WTC11 (cell line): ENCODE results near the gene APOL1. TPM values are rescaled to one million over a fixed set of nuclear protein-coding genes. Genes with fewer than 3 reads are reported as not detected.

Source experiments
- ATAC-seq: fragments of 200-7000 bp; cut with Tn5 transposase; 2 replicates; pipeline ENCODE4 v1.10.0; 2021; ENCODE audit warnings: mild to moderate bottlenecking, moderate library complexity
- CTCF ChIA-PET: fragments of 300-600 bp; sonication (Branson Sonifier 250); formaldehyde crosslinking; loops from one replicate; lab custom pipeline; 2021; ENCODE audit warnings: antibody characterized with exemption; lab: Charles Lee
- POLR2A ChIA-PET: fragments of 350-600 bp; sonication (Branson Sonifier 250); formaldehyde crosslinking; loops from one replicate; lab custom pipeline; 2021; ENCODE audit warnings: antibody characterized with exemption; lab: Charles Lee
- DNase-seq: peaks from one replicate; pipeline ENCODE4 v3.0.0; 2021; ENCODE audit warnings: low spot score
- H3K27ac Mint-ChIP-seq: 2 replicates; pipeline ENCODE4 v1.8.0; 2021; ENCODE audit warnings: mixed read lengths
- H3K27me3 Mint-ChIP-seq: 2 replicates; pipeline ENCODE4 v1.8.0; 2021; ENCODE audit warnings: low read depth, mild to moderate bottlenecking, moderate library complexity, mixed read lengths
- H3K36me3 Mint-ChIP-seq: 2 replicates; pipeline ENCODE4 v1.8.0; 2021; ENCODE audit warnings: mixed read lengths
- H3K4me1 Mint-ChIP-seq: 2 replicates; pipeline ENCODE4 v1.8.0; 2022; ENCODE audit warnings: mixed read lengths
- H3K4me3 Mint-ChIP-seq: 2 replicates; pipeline ENCODE4 v1.8.0; 2021; ENCODE audit warnings: mild to moderate bottlenecking, moderate library complexity, mixed read lengths
- H3K9me3 Mint-ChIP-seq: 2 replicates; pipeline ENCODE4 v1.8.0; 2021; ENCODE audit warnings: mixed read lengths
- ATF1 ChIP-seq: sonication (generic); formaldehyde crosslinking; IDR thresholded peaks from 2 replicates; pipeline ENCODE4 v1.8.1; 2023; ENCODE audit warnings: mild to moderate bottlenecking, moderate library complexity, missing genetic modification reagents
- CBFB ChIP-seq: sonication (generic); formaldehyde crosslinking; IDR thresholded peaks from 2 replicates; pipeline ENCODE4 v1.8.1; 2022; ENCODE audit warnings: mild to moderate bottlenecking, low read depth, missing genetic modification reagents
- ESRRA ChIP-seq: sonication (generic); formaldehyde crosslinking; IDR thresholded peaks from 2 replicates; pipeline ENCODE4 v1.8.1; 2022; ENCODE audit warnings: mild to moderate bottlenecking, missing genetic modification reagents, borderline replicate concordance
- ETV6 ChIP-seq: sonication (generic); formaldehyde crosslinking; IDR thresholded peaks from 2 replicates; pipeline ENCODE4 v1.8.1; 2022; ENCODE audit warnings: mild to moderate bottlenecking, missing genetic modification reagents
- FOXP1 ChIP-seq: sonication (generic); formaldehyde crosslinking; IDR thresholded peaks from 2 replicates; pipeline ENCODE4 v1.8.0; 2022; ENCODE audit warnings: missing genetic modification reagents, mild to moderate bottlenecking, moderate library complexity, borderline replicate concordance
- GABPB1 ChIP-seq: sonication (generic); formaldehyde crosslinking; IDR thresholded peaks from 2 replicates; pipeline ENCODE4 v1.8.1; 2023; ENCODE audit warnings: mild to moderate bottlenecking, missing genetic modification reagents
- KAT7 ChIP-seq: sonication (generic); formaldehyde crosslinking; IDR thresholded peaks from 2 replicates; pipeline ENCODE4 v1.8.1; 2023; ENCODE audit warnings: missing genetic modification reagents, mild to moderate bottlenecking, borderline replicate concordance
- NR1H2 ChIP-seq: sonication (generic); formaldehyde crosslinking; IDR thresholded peaks from 2 replicates; pipeline ENCODE4 v1.9.0; 2021; ENCODE audit warnings: mild to moderate bottlenecking, moderate library complexity, missing genetic modification reagents
- NR3C1 ChIP-seq: sonication (generic); formaldehyde crosslinking; conservative IDR thresholded peaks from 2 replicates; pipeline ENCODE4 v1.8.1; 2023; ENCODE audit warnings: low read depth, mild to moderate bottlenecking, missing genetic modification reagents
- OVOL2 ChIP-seq: fragments of 250-450 bp; sonication (Bioruptor Pico); IDR thresholded peaks from 2 replicates; pipeline ENCODE4 v1.9.0; 2021; ENCODE audit warnings: mild to moderate bottlenecking, borderline replicate concordance
- RELA ChIP-seq: sonication (generic); formaldehyde crosslinking; IDR thresholded peaks from 2 replicates; pipeline ENCODE4 v1.8.1; 2022; ENCODE audit warnings: missing genetic modification reagents, mild to moderate bottlenecking, borderline replicate concordance
- SP1 ChIP-seq: sonication (generic); formaldehyde crosslinking; conservative IDR thresholded peaks from 2 replicates; pipeline ENCODE4 v1.8.1; 2022; ENCODE audit warnings: missing genetic modification reagents
- TCF7 ChIP-seq: sonication (generic); formaldehyde crosslinking; IDR thresholded peaks from 2 replicates; pipeline ENCODE4 v1.8.0; 2022; ENCODE audit warnings: mild to moderate bottlenecking, low read depth, missing genetic modification reagents, moderate library complexity
- TEAD4 ChIP-seq: sonication (generic); formaldehyde crosslinking; IDR thresholded peaks from 2 replicates; pipeline ENCODE4 v1.8.0; 2022; ENCODE audit warnings: mild to moderate bottlenecking, missing genetic modification reagents
- ZBTB21 ChIP-seq: sonication (generic); formaldehyde crosslinking; IDR thresholded peaks from 2 replicates; pipeline ENCODE4 v1.8.1; 2023; ENCODE audit warnings: mild to moderate bottlenecking, missing genetic modification reagents, borderline replicate concordance
- ZNF138 ChIP-seq: sonication (generic); formaldehyde crosslinking; conservative IDR thresholded peaks from 2 replicates; pipeline ENCODE4 v1.8.1; 2022; ENCODE audit warnings: mild to moderate bottlenecking, moderate library complexity, missing genetic modification reagents
- ZNF416 ChIP-seq: fragments of 250-450 bp; sonication (Bioruptor Pico); IDR thresholded peaks from 2 replicates; pipeline ENCODE4 v1.9.0; 2021; ENCODE audit warnings: mild to moderate bottlenecking, inconsistent platforms
- ZNF671 ChIP-seq: fragments of 250-450 bp; sonication (Bioruptor Pico); IDR thresholded peaks from 2 replicates; pipeline ENCODE4 v1.8.0; 2021; ENCODE audit warnings: mild to moderate bottlenecking
- total RNA-seq: library from RNA; stranded (reverse); gene quantifications from 3 replicates; pipeline ENCODE4 v1.2.3, GENCODE V29; 2021
- TF ChIP-seq, protein P1 (sequence below): fragments of 250-450 bp; sonication (Bioruptor Pico); IDR thresholded peaks from 2 replicates; pipeline ENCODE4 v1.9.0; 2021; ENCODE audit warnings: moderate library complexity, mild to moderate bottlenecking, inconsistent platforms, borderline replicate concordance
- TF ChIP-seq, protein P2 (sequence below): sonication (generic); formaldehyde crosslinking; IDR thresholded peaks from 2 replicates; pipeline ENCODE4 v1.8.1; 2023; ENCODE audit warnings: mild to moderate bottlenecking, missing genetic modification reagents
- TF ChIP-seq, protein P3 (sequence below): sonication (generic); formaldehyde crosslinking; IDR thresholded peaks from 2 replicates; pipeline ENCODE4 v1.8.0; 2023; ENCODE audit warnings: mild to moderate bottlenecking, missing genetic modification reagents
- TF ChIP-seq, protein P4 (sequence below): sonication (generic); formaldehyde crosslinking; IDR thresholded peaks from 2 replicates; pipeline ENCODE4 v1.8.0; 2022; ENCODE audit warnings: missing genetic modification reagents

APOL1 gene
- total RNA-seq, 1 experiment from 2014 or later, result 0.35 TPM

DNA sequence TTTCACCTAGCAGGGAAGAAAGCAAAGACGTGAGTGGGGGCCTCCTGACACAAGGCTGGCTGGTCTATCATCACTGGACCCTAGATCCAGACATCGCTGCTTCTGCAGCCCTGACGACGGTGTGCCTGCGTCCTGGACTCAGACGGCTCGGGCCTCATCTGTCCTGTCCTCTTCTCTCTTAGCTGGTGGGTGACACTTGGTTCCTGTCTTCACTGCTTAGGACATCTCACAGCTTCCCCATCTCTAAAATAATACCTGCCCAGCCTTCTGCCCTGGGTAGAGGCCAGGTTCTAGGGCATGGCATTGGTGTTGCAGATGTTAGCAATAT is 41.3 kb downstream of the APOL1 start:
- no peak for ATAC-seq
- H3K27me3 Mint-ChIP-seq, result no peaks in the 10 kb centered on the region
- H3K4me1 Mint-ChIP-seq, result no peaks in the 10 kb centered on the region
- TF ChIP-seq ETV6 (CRISPR knock-in tag), result no peak
- TF ChIP-seq, protein P1, sequence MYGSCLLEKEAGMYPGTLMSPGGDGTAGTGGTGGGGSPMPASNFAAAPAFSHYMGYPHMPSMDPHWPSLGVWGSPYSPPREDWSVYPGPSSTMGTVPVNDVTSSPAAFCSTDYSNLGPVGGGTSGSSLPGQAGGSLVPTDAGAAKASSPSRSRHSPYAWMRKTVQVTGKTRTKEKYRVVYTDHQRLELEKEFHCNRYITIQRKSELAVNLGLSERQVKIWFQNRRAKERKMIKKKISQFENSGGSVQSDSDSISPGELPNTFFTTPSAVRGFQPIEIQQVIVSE (CRISPR knock-in tag), result no peak
- TF ChIP-seq, protein P2, sequence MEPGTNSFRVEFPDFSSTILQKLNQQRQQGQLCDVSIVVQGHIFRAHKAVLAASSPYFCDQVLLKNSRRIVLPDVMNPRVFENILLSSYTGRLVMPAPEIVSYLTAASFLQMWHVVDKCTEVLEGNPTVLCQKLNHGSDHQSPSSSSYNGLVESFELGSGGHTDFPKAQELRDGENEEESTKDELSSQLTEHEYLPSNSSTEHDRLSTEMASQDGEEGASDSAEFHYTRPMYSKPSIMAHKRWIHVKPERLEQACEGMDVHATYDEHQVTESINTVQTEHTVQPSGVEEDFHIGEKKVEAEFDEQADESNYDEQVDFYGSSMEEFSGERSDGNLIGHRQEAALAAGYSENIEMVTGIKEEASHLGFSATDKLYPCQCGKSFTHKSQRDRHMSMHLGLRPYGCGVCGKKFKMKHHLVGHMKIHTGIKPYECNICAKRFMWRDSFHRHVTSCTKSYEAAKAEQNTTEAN (CRISPR knock-in tag), result no peak
- TF ChIP-seq KAT7 (CRISPR knock-in tag), result no peak
- no peak for TF ChIP-seq ATF1
- TF ChIP-seq ZNF416, result no peak
- TF ChIP-seq RELA, result no peak
- TF ChIP-seq FOXP1, result no peak
- no peak for TF ChIP-seq ZBTB21 (CRISPR knock-in tag)
- TF ChIP-seq, protein P3, sequence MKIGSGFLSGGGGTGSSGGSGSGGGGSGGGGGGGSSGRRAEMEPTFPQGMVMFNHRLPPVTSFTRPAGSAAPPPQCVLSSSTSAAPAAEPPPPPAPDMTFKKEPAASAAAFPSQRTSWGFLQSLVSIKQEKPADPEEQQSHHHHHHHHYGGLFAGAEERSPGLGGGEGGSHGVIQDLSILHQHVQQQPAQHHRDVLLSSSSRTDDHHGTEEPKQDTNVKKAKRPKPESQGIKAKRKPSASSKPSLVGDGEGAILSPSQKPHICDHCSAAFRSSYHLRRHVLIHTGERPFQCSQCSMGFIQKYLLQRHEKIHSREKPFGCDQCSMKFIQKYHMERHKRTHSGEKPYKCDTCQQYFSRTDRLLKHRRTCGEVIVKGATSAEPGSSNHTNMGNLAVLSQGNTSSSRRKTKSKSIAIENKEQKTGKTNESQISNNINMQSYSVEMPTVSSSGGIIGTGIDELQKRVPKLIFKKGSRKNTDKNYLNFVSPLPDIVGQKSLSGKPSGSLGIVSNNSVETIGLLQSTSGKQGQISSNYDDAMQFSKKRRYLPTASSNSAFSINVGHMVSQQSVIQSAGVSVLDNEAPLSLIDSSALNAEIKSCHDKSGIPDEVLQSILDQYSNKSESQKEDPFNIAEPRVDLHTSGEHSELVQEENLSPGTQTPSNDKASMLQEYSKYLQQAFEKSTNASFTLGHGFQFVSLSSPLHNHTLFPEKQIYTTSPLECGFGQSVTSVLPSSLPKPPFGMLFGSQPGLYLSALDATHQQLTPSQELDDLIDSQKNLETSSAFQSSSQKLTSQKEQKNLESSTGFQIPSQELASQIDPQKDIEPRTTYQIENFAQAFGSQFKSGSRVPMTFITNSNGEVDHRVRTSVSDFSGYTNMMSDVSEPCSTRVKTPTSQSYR (CRISPR knock-in tag), result no peak
- TF ChIP-seq ZNF671 (CRISPR knock-in tag), result no peak
- no peak for TF ChIP-seq TEAD4 (CRISPR knock-in tag)
- TF ChIP-seq, protein P4, sequence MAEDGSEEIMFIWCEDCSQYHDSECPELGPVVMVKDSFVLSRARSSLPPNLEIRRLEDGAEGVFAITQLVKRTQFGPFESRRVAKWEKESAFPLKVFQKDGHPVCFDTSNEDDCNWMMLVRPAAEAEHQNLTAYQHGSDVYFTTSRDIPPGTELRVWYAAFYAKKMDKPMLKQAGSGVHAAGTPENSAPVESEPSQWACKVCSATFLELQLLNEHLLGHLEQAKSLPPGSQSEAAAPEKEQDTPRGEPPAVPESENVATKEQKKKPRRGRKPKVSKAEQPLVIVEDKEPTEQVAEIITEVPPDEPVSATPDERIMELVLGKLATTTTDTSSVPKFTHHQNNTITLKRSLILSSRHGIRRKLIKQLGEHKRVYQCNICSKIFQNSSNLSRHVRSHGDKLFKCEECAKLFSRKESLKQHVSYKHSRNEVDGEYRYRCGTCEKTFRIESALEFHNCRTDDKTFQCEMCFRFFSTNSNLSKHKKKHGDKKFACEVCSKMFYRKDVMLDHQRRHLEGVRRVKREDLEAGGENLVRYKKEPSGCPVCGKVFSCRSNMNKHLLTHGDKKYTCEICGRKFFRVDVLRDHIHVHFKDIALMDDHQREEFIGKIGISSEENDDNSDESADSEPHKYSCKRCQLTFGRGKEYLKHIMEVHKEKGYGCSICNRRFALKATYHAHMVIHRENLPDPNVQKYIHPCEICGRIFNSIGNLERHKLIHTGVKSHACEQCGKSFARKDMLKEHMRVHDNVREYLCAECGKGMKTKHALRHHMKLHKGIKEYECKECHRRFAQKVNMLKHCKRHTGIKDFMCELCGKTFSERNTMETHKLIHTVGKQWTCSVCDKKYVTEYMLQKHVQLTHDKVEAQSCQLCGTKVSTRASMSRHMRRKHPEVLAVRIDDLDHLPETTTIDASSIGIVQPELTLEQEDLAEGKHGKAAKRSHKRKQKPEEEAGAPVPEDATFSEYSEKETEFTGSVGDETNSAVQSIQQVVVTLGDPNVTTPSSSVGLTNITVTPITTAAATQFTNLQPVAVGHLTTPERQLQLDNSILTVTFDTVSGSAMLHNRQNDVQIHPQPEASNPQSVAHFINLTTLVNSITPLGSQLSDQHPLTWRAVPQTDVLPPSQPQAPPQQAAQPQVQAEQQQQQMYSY (CRISPR knock-in tag), result no peak
- TF ChIP-seq GABPB1, result no peak
- TF ChIP-seq NR1H2, result no peak
- TF ChIP-seq SP1, result no peak
- no peak for TF ChIP-seq TCF7
- no peak overlapping the region for H3K4me3 Mint-ChIP-seq
- POLR2A ChIA-PET, result no interaction called here
- CTCF ChIA-PET, result interaction anchor here (1.6 to 1.7 kb wide), 2 partner anchors 8 to 16 kb away, joined by 5 read pairs; no protein-coding TSS in a partner anchor
- peaks cover 90% of the 10 kb centered on the region for H3K36me3 Mint-ChIP-seq
- H3K27ac Mint-ChIP-seq, result no peak overlapping the region
- H3K9me3 Mint-ChIP-seq, result peaks cover 11% of the 10 kb centered on the region
- no peak for DNase-seq

DNA sequence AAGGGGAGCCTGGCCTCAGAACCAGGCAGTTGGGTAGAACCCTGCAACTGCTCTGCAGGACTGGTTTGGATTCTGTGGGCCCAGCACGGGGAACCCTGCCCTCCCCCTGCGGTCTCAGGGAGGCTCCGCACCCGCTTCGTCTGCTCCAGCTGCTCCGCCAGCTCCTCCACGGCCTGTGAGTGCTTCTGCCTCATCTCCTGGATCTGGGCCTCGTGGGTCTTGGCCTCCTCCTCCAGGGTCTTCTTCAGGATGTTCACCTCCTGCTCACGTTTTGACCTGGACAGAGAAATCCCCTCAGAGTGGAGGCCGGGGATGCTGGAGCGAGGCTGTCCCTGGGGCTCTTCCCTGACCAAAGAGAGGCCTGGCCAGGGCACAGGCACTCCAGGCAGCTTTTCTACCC is 41.9 kb downstream of the APOL1 start:
- peaks cover 8% of the 10 kb centered on the region for H3K9me3 Mint-ChIP-seq
- no peak for TF ChIP-seq NR3C1
- no peak for TF ChIP-seq CBFB (CRISPR knock-in tag)
- no peak for TF ChIP-seq ZNF138 (CRISPR knock-in tag)
- TF ChIP-seq ESRRA, result no peak
- TF ChIP-seq OVOL2 (CRISPR knock-in tag), result no peak
- peaks cover 88% of the 10 kb centered on the region for H3K36me3 Mint-ChIP-seq
- no peak overlapping the region for H3K27ac Mint-ChIP-seq
- H3K4me1 Mint-ChIP-seq, result no peaks in the 10 kb centered on the region
- DNase-seq (no peak), ATAC-seq (no peak)
- ChIA-PET CTCF (interaction anchor here (1.0 to 1.7 kb wide), 3 partner anchors 8 to 175 kb away, joined by 4 to 5 read pairs (median 4); no protein-coding TSS in a partner anchor), POLR2A (no interaction called here)
- no peak overlapping the region for H3K4me3 Mint-ChIP-seq
- no peaks in the 10 kb centered on the region for H3K27me3 Mint-ChIP-seq
